ENCODE results near the gene LCE3A. TPM values are rescaled to one million over a fixed set of nuclear protein-coding genes. Genes with fewer than 3 reads are reported as not detected.
"Not testable (repeated sequence)": the region's sequence is repeated elsewhere in the genome, so short reads cannot be mapped to it uniquely, and the experiment has no call there.

Gene LCE3A, protein sequence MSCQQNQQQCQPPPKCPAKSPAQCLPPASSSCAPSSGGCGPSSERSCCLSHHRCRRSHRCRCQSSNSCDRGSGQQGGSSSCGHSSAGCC
- not detected for total RNA-seq
- polyA plus RNA-seq: not detected
- long read RNA-seq, donor 1: 0 reads
- long read RNA-seq, donor 2: 0 reads

DNA sequence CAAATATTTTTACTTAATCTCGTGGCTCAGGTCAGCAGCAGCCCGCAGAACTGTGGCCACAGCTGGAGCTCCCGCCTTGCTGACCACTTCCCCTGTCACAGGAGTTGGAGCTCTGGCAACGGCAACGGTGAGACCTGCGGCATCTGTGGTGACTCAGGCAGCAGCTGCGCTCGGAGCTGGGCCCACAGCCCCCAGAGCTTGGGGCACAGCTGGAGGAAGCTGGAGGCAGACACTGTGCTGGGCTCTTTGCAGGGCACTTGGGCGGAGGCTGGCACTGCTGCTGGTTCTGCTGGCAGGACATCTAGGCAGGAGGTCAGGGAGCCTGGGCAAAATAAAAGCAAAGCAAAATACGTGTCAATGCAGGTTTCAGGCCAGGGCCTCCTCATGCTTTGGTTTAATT lies at the start of gene LCE3A:
Gene LCE3A, minus strand, starts transcription at position 301 of the 400 bp plus-strand sequence. Its CDS starts 0 bp downstream, at position 301.
- Histone ChIP-seq H3K4me1 (no peaks in the 10 kb centered on the region), H3K36me3 (no peaks in the 10 kb centered on the region), H3K27me3 (replicated peaks in 1 of 7) (peaks cover 0 to 35% (median 0%) of the 10 kb centered on the region in 7 donors), H3K4me3 (no peak within 1 kb of the TSS), H3K27ac (no peak within 1 kb of the TSS), H3K9me3 (peaks cover 0 to 29% (median 21%) of the 10 kb centered on the region in 8 donors)
- intact Hi-C loops (cut with DNase I; ENCODE audit: low total_unique reads): loop anchor here (5.0 kb wide), 1 partner anchor 51 kb away; no protein-coding TSS in a partner anchor
- no peak for DNase-seq
- WGBS, 5 donors: 24 to 39% (median 33%) methylated on average over 2 to 10 of the region's 10 CpGs
- TF ChIP-seq POLR2A (IDR thresholded peaks at IDR 0.05): no peak
- TF ChIP-seq CTCF (IDR thresholded peaks at IDR 0.05 in 8 of 11, conservative IDR thresholded peaks at IDR 0.05 in 3 of 11): no peak
- TF ChIP-seq POLR2AphosphoS5 (IDR thresholded peaks at IDR 0.05): no peak

- DNase-seq: no peak
- no peaks in the 10 kb centered on the region for H3K36me3 ChIP-seq
- H3K27ac ChIP-seq: no peak overlapping the region
- intact Hi-C loops (cut with DNase I; ENCODE audit: low total_unique reads): no loop called here
- no peaks in the 10 kb centered on the region for H3K4me1 ChIP-seq
- peaks cover 0 to 4% (median 0%) of the 10 kb centered on the region in 8 donors for H3K9me3 ChIP-seq
- TF ChIP-seq POLR2AphosphoS5 (IDR thresholded peaks at IDR 0.05) (no peak), CTCF (IDR thresholded peaks at IDR 0.05 in 8 of 11, conservative IDR thresholded peaks at IDR 0.05 in 3 of 11) (no peak), POLR2A (IDR thresholded peaks at IDR 0.05) (no peak)
- peaks cover 0 to 28% (median 0%) of the 10 kb centered on the region in 7 donors for H3K27me3 ChIP-seq (replicated peaks in 1 of 7)
- no peak overlapping the region for H3K4me3 ChIP-seq
- 83 to 92% (median 89%) methylated on average over 5 of the region's 5 CpGs for WGBS, 5 donors
Measured at GRCh38 chr1:152667648-152668047, 44.7 kb upstream of the LCE3A start.

GRCh38 chr1:152666171-152666570 lies 43.3 kb upstream of the LCE3A start:
- H3K27ac ChIP-seq; H3K9me3 ChIP-seq; H3K36me3 ChIP-seq; H3K4me3 ChIP-seq; H3K4me1 ChIP-seq; intact Hi-C loops (cut with DNase I; ENCODE audit: low total_unique reads); DNase-seq: not testable (repeated sequence)
- H3K27me3 ChIP-seq (replicated peaks in 1 of 7): peaks cover 0 to 28% (median 0%) of the 10 kb centered on the region in 7 donors
- WGBS, 5 donors: 79 to 97% (median 92%) methylated on average over 1 of the region's 1 CpG

- no peaks in the 10 kb centered on the region for H3K4me1 ChIP-seq
- peaks cover 0 to 4% (median 0%) of the 10 kb centered on the region in 8 donors for H3K9me3 ChIP-seq
- no peaks in the 10 kb centered on the region for H3K36me3 ChIP-seq
- 59 to 72% (median 66%) methylated on average over 3 of the region's 3 CpGs for WGBS, 5 donors
- H3K4me3 ChIP-seq: no peak within 1 kb of the TSS
- H3K27ac ChIP-seq: no peak within 1 kb of the TSS
- TF ChIP-seq POLR2A (IDR thresholded peaks at IDR 0.05): no peak
- no peak for DNase-seq
- intact Hi-C loops (cut with DNase I; ENCODE audit: low total_unique reads): no loop called here
- H3K27me3 ChIP-seq (replicated peaks in 1 of 7): peaks cover 0 to 28% (median 0%) of the 10 kb centered on the region in 7 donors
Measured at GRCh38 chr1:152663098-152663497, 40.2 kb upstream of the LCE3A start, which contains the start of gene LCE2D. Gene LCE2D (plus strand): TSS chr1:152663380. CDS start chr1:152664106, 726 bp downstream.

DNA sequence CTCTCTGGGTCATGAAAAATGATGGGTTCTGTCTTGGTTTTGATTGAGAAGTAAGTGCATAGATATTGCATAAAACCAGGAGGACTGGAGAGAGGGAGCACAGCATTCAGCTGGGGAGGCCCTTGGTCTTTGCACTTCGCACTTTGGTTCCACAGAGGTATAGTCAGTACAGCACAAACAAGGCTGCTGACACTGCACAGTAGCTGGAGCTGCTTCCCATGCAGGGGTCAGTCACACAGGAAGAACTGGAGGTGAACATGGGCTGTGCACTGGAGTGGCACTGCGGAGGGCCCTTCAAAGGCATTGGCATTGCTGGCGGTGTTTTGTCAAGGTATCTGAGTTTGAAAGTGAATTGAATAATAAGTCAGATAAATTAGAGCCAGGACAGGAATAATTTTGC lies 35.7 kb upstream of the LCE3A start:
- Histone ChIP-seq H3K27ac (no peak overlapping the region), H3K36me3 (no peaks in the 10 kb centered on the region), H3K27me3 (replicated peaks in 1 of 7) (peaks cover 0 to 9% (median 0%) of the 10 kb centered on the region in 7 donors), H3K9me3 (no peaks in the 10 kb centered on the region), H3K4me3 (no peak overlapping the region), H3K4me1 (no peaks in the 10 kb centered on the region)
- no peak for TF ChIP-seq POLR2A (IDR thresholded peaks at IDR 0.05)
- no peak for TF ChIP-seq CTCF (IDR thresholded peaks at IDR 0.05 in 8 of 11, conservative IDR thresholded peaks at IDR 0.05 in 3 of 11)
- no peak for TF ChIP-seq POLR2AphosphoS5 (IDR thresholded peaks at IDR 0.05)
- WGBS, 5 donors: 75 to 95% (median 94%) methylated on average over 3 of the region's 3 CpGs
- DNase-seq: no peak
- intact Hi-C loops (cut with DNase I; ENCODE audit: low total_unique reads): no loop called here
